ENCODE results near the gene PCDHB14. TPM values are rescaled to one million over a fixed set of nuclear protein-coding genes. Genes with fewer than 3 reads are reported as not detected.
"Not testable (repeated sequence)": the region's sequence is repeated elsewhere in the genome, so short reads cannot be mapped to it uniquely, and the experiment has no call there.

Gene PCDHB14
- total RNA-seq, 1 donor from 2014 or later, result 3.0 TPM

- ATAC-seq (peak; percentile 44), DNase-seq (no peak)
- intact Hi-C loops (cut with DNase I), result no loop called here
- no peaks in the 10 kb centered on the region for H3K36me3 ChIP-seq
- H3K4me1 ChIP-seq, result no peaks in the 10 kb centered on the region
- H3K27me3 ChIP-seq, result peaks cover 7% of the 10 kb centered on the region
- no peak within 1 kb of the TSS for H3K27ac ChIP-seq
- TF ChIP-seq CTCF (IDR thresholded peaks at IDR 0.05), result peak; percentile 37
- peak within 1 kb of the TSS; percentile 28 for H3K4me3 ChIP-seq
- H3K9me3 ChIP-seq, result peaks cover 3% of the 10 kb centered on the region
These were observed 40.9 kb upstream of the PCDHB14 start, which contains the start of gene PCDHB16 for GRCh38 chr5:141182248-141182647. TSS of gene PCDHB16 (plus strand) at chr5:141182387. CDS start at chr5:141182560, 173 bp downstream.

- intact Hi-C loops (cut with DNase I), result not testable (repeated sequence)
These were observed 38.9 kb upstream of the PCDHB14 start for GRCh38 chr5:141184117-141184855.

GRCh38 chr5:141186897-141187512, 36.1 kb upstream of the PCDHB14 start, which contains the start of gene PCDHB9:
TSS of gene PCDHB9 (plus strand) at chr5:141187161. CDS start at chr5:141187319, 158 bp downstream.
- ATAC-seq, result peak; percentile 29
- Histone ChIP-seq H3K36me3 (no peaks in the 10 kb centered on the region), H3K4me1 (no peaks in the 10 kb centered on the region), H3K9me3 (peaks cover 4% of the 10 kb centered on the region), H3K4me3 (peak within 1 kb of the TSS; percentile 14), H3K27ac (no peak within 1 kb of the TSS), H3K27me3 (peaks cover 7% of the 10 kb centered on the region)
- peak; percentile 45 for TF ChIP-seq CTCF (IDR thresholded peaks at IDR 0.05)
- intact Hi-C loops (cut with DNase I), result no loop called here
- DNase-seq, result no peak

More at GRCh38 chr5:141184117-141184855, 38.9 kb upstream of the PCDHB14 start:
- H3K36me3 ChIP-seq, DNase-seq, H3K9me3 ChIP-seq, H3K4me1 ChIP-seq, H3K27ac ChIP-seq, ATAC-seq, H3K27me3 ChIP-seq, H3K4me3 ChIP-seq: not testable (repeated sequence)

GRCh38 chr5:141188682-141189081, 34.5 kb upstream of the PCDHB14 start:
- H3K27ac ChIP-seq; H3K4me3 ChIP-seq; H3K27me3 ChIP-seq; DNase-seq; intact Hi-C loops (cut with DNase I); H3K4me1 ChIP-seq; ATAC-seq; H3K36me3 ChIP-seq: not testable (repeated sequence)
- H3K9me3 ChIP-seq, result peaks cover 16% of the 10 kb centered on the region

- H3K27me3 ChIP-seq; H3K36me3 ChIP-seq; DNase-seq; intact Hi-C loops (cut with DNase I); H3K4me1 ChIP-seq; H3K27ac ChIP-seq; ATAC-seq; H3K4me3 ChIP-seq: not testable (repeated sequence)
- H3K9me3 ChIP-seq, result peaks cover 16% of the 10 kb centered on the region
These were observed 34.0 kb upstream of the PCDHB14 start for GRCh38 chr5:141189131-141189530.

- ATAC-seq (peak; percentile 41), DNase-seq (no peak)
- peak; percentile 40 for TF ChIP-seq CTCF (IDR thresholded peaks at IDR 0.05)
- H3K27me3 ChIP-seq, result no peaks in the 10 kb centered on the region
- intact Hi-C loops (cut with DNase I), result no loop called here
- no peaks in the 10 kb centered on the region for H3K36me3 ChIP-seq
- H3K4me3 ChIP-seq, result no peak within 1 kb of the TSS
- peaks cover 28% of the 10 kb centered on the region for H3K9me3 ChIP-seq
- H3K4me1 ChIP-seq, result no peaks in the 10 kb centered on the region
- no peak within 1 kb of the TSS for H3K27ac ChIP-seq
These were observed 30.9 kb upstream of the PCDHB14 start, which contains the start of gene PCDHB10 for GRCh38 chr5:141192110-141192725. TSS of gene PCDHB10 (plus strand) at chr5:141192353. CDS start at chr5:141192553, 200 bp downstream.

- peaks cover 38% of the 10 kb centered on the region for H3K9me3 ChIP-seq
- ATAC-seq, result not testable (repeated sequence)
These were observed 28.8 kb upstream of the PCDHB14 start for GRCh38 chr5:141194332-141194731.

More at GRCh38 chr5:141194332-141194731, 28.8 kb upstream of the PCDHB14 start:
- DNase-seq; H3K4me1 ChIP-seq; intact Hi-C loops (cut with DNase I); H3K27ac ChIP-seq; H3K4me3 ChIP-seq; H3K36me3 ChIP-seq; H3K27me3 ChIP-seq: not testable (repeated sequence)

Data from upper lobe of right lung (tissue), 1 donor.